Hepatocyte (in vitro differentiated cells): ENCODE data around the gene UBE2J2. TPM values are rescaled to one million over a fixed set of nuclear protein-coding genes. Genes with fewer than 3 reads are reported as not detected.

ENCODE experiments used
- DNase-seq: peaks from one replicate; pipeline ENCODE4 v3.0.0-alpha.2; 2016; ENCODE audit warnings: low spot score
- H2AFZ ChIP-seq: fragments of 200-600 bp; sonication (generic); 2 replicates; pipeline ENCODE4 v1.6.0; 2016; ENCODE audit warnings: antibody characterized with exemption, mild to moderate bottlenecking
- H3K27ac ChIP-seq: fragments of 200-600 bp; sonication (generic); 2 replicates; pipeline ENCODE4 v1.5.1; 2016; ENCODE audit warnings: mild to moderate bottlenecking
- H3K27me3 ChIP-seq: fragments of 200-600 bp; sonication (generic); 2 replicates; pipeline ENCODE4 v1.6.1; 2016
- H3K36me3 ChIP-seq: fragments of 200-600 bp; sonication (generic); replicated peaks from 2 replicates; pipeline ENCODE4 v1.5.1; 2016; ENCODE audit warnings: low read depth; ENCODE audit not compliant: insufficient read depth
- H3K4me1 ChIP-seq: fragments of 200-600 bp; sonication (generic); 2 replicates; pipeline ENCODE4 v1.5.1; 2016; ENCODE audit warnings: mild to moderate bottlenecking, moderate library complexity; ENCODE audit not compliant: insufficient read depth
- H3K4me2 ChIP-seq: fragments of 200-600 bp; sonication (generic); 2 replicates; pipeline ENCODE4 v1.6.0; 2016
- H3K4me3 ChIP-seq: fragments of 200-600 bp; sonication (generic); 2 replicates; pipeline ENCODE4 v1.5.1; 2016; ENCODE audit warnings: mild to moderate bottlenecking
- H3K79me2 ChIP-seq: fragments of 200-600 bp; sonication (generic); 2 replicates; pipeline ENCODE4 v1.6.0; 2017; ENCODE audit warnings: mild to moderate bottlenecking
- H3K9me2 ChIP-seq: fragments of 200-600 bp; sonication (generic); replicated peaks from 2 replicates; pipeline ENCODE4 v1.6.0; 2017; ENCODE audit warnings: mild to moderate bottlenecking; ENCODE audit not compliant: insufficient read depth
- H3K9me3 ChIP-seq: fragments of 200-600 bp; sonication (generic); 2 replicates; pipeline ENCODE4 v1.5.1; 2016; ENCODE audit warnings: low read depth, mild to moderate bottlenecking
- H4K20me1 ChIP-seq: fragments of 200-600 bp; sonication (generic); 2 replicates; pipeline ENCODE4 v1.6.0; 2016; ENCODE audit warnings: mild to moderate bottlenecking; ENCODE audit not compliant: insufficient read depth, poor library complexity, severe bottlenecking
- EZH2 ChIP-seq: fragments of 200-600 bp; sonication (generic); IDR thresholded peaks from 2 replicates; pipeline ENCODE4 v1.6.1; 2016; ENCODE audit warnings: antibody characterized with exemption, mild to moderate bottlenecking, borderline replicate concordance
- EZH2phosphoT487 ChIP-seq: fragments of 200-600 bp; sonication (generic); IDR thresholded peaks from one replicate; pipeline ENCODE4 v1.6.1; 2018; ENCODE audit warnings: antibody characterized with exemption, mild to moderate bottlenecking, low read depth, moderate library complexity; ENCODE audit not compliant: unreplicated experiment, severe bottlenecking
- WGBS: methylation state at CpG from one replicate; pipeline ENCODE4 v1.1.6; 2016; ENCODE audit warnings: low lambda C conversion rate; ENCODE audit errors: missing lambda C conversion rate; 5-methylcytosine and 5-hydroxymethylcytosine counted together
- polyA plus RNA-seq: library from polyadenylated mRNA; unstranded; fragments of >200 nt; fragmentation: Nextera tagmentation; extraction: Ambion mirVana; gene quantifications from 2 replicates; pipeline ENCODE4 v1.2.1, GENCODE V29; 2016
- total RNA-seq: library from RNA; depleted of rRNA; stranded (reverse); fragments of >200 nt; gene quantifications from 2 replicates; pipeline ENCODE4 v1.2.3, GENCODE V29; 2014
- TF ChIP-seq, protein P1 (sequence below): fragments of 200-600 bp; sonication (generic); IDR thresholded peaks from 2 replicates; pipeline ENCODE4 v1.5.1; 2016; ENCODE audit warnings: antibody characterized with exemption, mild to moderate bottlenecking; ENCODE audit not compliant: poor library complexity

The UBE2J2 gene
- total and polyA plus RNA-seq, 2 experiments from 2014 or later: 31.7 to 66.7 TPM

- no peaks in the 10 kb centered on the region for H3K27me3 ChIP-seq
- no peak overlapping the region for H3K4me3 ChIP-seq
- TF ChIP-seq EZH2 (no peak), EZH2phosphoT487 (no peak)
- TF ChIP-seq, protein P1, sequence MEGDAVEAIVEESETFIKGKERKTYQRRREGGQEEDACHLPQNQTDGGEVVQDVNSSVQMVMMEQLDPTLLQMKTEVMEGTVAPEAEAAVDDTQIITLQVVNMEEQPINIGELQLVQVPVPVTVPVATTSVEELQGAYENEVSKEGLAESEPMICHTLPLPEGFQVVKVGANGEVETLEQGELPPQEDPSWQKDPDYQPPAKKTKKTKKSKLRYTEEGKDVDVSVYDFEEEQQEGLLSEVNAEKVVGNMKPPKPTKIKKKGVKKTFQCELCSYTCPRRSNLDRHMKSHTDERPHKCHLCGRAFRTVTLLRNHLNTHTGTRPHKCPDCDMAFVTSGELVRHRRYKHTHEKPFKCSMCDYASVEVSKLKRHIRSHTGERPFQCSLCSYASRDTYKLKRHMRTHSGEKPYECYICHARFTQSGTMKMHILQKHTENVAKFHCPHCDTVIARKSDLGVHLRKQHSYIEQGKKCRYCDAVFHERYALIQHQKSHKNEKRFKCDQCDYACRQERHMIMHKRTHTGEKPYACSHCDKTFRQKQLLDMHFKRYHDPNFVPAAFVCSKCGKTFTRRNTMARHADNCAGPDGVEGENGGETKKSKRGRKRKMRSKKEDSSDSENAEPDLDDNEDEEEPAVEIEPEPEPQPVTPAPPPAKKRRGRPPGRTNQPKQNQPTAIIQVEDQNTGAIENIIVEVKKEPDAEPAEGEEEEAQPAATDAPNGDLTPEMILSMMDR: no peak
- no peak overlapping the region for H3K27ac ChIP-seq
- H4K20me1 ChIP-seq: peaks cover 44% of the 10 kb centered on the region
- no peaks in the 10 kb centered on the region for H3K9me3 ChIP-seq
- 98% methylated on average over 17 of the region's 18 CpGs for WGBS
- no peaks in the 10 kb centered on the region for H3K36me3 ChIP-seq
- H3K4me2 ChIP-seq: no peak overlapping the region
- DNase-seq: no peak
- peaks cover 12% of the 10 kb centered on the region for H3K4me1 ChIP-seq
- H3K79me2 ChIP-seq: peaks cover 58% of the 10 kb centered on the region
- H3K9me2 ChIP-seq: no peaks in the 10 kb centered on the region
- H2AFZ ChIP-seq: no peak overlapping the region
These were observed 47.7 kb downstream of the UBE2J2 start for GRCh38 chr1:1225913-1226312.

DNA sequence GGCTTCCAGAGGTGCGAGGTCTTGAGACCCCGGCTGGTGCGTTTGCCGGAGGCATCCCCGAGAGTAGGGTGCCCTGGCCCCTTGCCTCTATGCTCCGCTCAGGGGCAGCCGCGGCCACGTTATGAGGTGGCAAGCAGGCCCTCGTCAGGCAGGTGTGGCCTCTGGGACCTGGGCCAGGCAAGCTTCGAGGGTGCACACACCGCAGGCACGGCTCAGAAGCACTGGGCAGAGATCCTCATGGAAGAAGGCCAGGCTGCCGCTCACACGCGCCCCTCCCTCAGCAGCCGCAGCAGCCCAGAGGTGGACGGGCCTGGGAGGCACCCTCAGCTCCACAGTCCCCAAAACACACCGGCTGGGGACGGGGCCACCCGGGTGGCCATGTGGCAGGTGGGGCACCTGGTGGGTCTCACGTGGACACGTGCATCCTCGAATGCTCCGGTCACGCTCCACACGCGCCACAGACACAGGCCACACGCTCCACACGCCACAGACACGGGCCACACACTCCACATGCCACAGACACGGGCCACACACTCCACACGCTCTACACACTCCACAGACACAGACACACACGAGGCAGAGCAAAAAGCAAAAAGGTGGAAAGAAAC, 48.3 kb downstream of the UBE2J2 start:
- no peak overlapping the region for H3K27ac ChIP-seq
- peaks cover 54% of the 10 kb centered on the region for H3K79me2 ChIP-seq
- 98% methylated on average over 32 of the region's 34 CpGs for WGBS
- no peaks in the 10 kb centered on the region for H3K36me3 ChIP-seq
- peaks cover 41% of the 10 kb centered on the region for H4K20me1 ChIP-seq
- no peak for DNase-seq
- no peak overlapping the region for H3K4me2 ChIP-seq
- TF ChIP-seq, protein P1: no peak
- TF ChIP-seq EZH2phosphoT487 (no peak), EZH2 (no peak)
- H3K27me3 ChIP-seq: no peaks in the 10 kb centered on the region
- H3K4me1 ChIP-seq: peaks cover 9% of the 10 kb centered on the region
- no peaks in the 10 kb centered on the region for H3K9me2 ChIP-seq
- H3K4me3 ChIP-seq: no peak overlapping the region
- no peaks in the 10 kb centered on the region for H3K9me3 ChIP-seq
- no peak overlapping the region for H2AFZ ChIP-seq

DNA sequence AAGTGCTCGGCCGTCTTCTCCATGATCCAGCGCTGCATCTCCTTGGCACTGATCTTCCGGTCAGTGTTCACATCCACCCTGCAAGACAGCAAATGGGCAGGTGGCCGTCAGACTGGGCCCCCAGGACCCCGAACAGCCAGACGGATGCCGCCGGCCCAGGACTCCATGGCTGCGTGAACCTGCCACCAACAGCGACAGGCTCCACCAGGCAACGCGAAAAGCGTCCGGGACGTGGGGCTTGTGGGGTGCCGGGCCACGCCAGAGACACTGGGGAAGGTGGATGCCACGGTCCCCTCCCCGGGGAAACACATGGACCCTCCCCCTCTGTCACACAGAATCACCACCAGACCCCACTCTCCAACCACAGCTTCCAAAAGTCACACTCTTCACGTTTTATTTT, 49.8 kb downstream of the UBE2J2 start:
- H3K4me3 ChIP-seq: no peak overlapping the region
- H3K36me3 ChIP-seq: no peaks in the 10 kb centered on the region
- no peak overlapping the region for H2AFZ ChIP-seq
- H3K9me3 ChIP-seq: no peaks in the 10 kb centered on the region
- peaks cover 34% of the 10 kb centered on the region for H4K20me1 ChIP-seq
- H3K79me2 ChIP-seq: peaks cover 40% of the 10 kb centered on the region
- no peaks in the 10 kb centered on the region for H3K27me3 ChIP-seq
- TF ChIP-seq, protein P1: no peak
- TF ChIP-seq EZH2phosphoT487 (no peak), EZH2 (no peak)
- H3K4me1 ChIP-seq: no peaks in the 10 kb centered on the region
- whole genome bisulfite sequencing: 99% methylated on average over 17 of the region's 21 CpGs
- H3K9me2 ChIP-seq: no peaks in the 10 kb centered on the region
- DNase-seq: no peak
- no peak overlapping the region for H3K27ac ChIP-seq
- H3K4me2 ChIP-seq: no peak overlapping the region
